ENCODE measurements around the gene PLXNB3. TPM values are rescaled to one million over a fixed set of nuclear protein-coding genes. Genes with fewer than 3 reads are reported as not detected.
"Not testable (repeated sequence)": the region's sequence is repeated elsewhere in the genome, so short reads cannot be mapped to it uniquely, and the experiment has no call there.

Gene PLXNB3
- total RNA-seq, 2 experiments from 2014 or later, result not detected

DNA sequence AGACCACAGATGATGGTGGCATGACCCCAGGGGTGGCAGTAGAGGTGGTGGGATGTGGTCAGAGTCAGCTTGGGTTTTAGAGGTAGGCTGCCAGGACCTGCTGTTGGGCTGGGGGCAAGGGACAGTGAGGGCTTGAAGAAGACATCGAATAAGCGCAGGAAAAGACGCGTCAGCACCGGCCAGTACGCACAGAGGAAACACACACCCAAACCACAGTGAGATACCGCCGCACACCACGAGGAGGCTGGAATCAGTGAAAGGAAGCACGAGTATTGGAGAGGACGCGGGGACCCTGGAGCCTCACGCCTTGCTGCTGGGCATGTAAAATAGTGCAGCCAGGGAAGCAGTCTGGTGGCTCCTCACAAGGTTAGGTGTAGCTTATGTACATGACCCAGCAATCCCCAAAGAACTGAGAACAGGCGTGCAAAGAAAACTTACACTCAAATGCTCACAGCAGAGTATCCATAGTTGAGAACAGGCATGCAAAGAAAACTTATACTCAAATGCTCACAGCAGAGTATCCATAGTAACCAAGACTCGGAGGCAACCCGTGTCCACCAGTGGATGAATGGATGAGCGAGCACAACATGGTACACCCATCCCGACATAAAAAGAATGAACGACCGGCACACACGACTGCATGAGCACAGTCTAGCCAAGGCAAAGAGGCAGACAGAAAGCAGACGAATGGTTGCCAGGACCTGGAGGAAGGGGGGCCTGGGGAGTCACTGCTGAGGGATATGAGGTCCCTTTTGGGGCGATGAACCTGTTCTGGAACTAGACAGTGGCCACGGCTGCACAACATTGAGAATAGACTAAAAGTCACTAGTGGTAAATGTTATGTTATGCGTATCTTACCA lies 53.0 kb downstream of the PLXNB3 start:
- no TSS peak for BruUV-seq (replicated peaks)

DNA sequence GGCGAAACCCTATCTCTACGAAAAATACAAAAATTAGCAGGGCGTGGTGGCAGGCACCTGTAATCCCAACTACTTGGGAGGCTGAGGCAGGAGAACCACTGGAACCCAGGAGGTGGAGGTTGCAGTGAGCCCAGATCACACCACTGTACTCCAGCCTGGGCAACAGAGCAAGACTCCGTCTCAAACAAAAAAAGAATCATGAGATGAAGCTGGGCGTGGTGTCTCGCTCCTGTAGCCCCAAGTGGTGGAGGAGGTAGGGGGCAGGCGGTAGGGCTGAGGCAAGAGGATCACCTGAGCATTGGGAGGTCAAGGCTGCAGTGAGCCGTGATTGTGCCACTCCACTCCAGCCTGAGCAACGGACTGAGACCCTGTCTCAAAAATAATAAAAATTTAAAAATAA lies 54.0 kb downstream of the PLXNB3 start:
- not testable (repeated sequence) for H3K27ac ChIP-seq (ENCODE audit: low read depth, low read length, poor library complexity, severe bottlenecking)

More for the DNA sequence above, 53.0 kb downstream of the PLXNB3 start:
- ChIA-PET CTCF (ENCODE audit: unreplicated experiment) (no interaction called here), POLR2A (interaction anchor here (0.5 kb wide), 1 partner anchor 272 kb away, joined by 6 read pairs; no protein-coding TSS in a partner anchor)
- Histone ChIP-seq H3K9me3 (ENCODE audit: low read length) (no peaks in the 10 kb centered on the region), H3K79me2 (ENCODE audit: insufficient read depth, low read depth, low read length) (no peaks in the 10 kb centered on the region), H3K4me2 (ENCODE audit: low read length) (no peak overlapping the region), H4K20me1 (ENCODE audit: insufficient read depth, low read length) (no peaks in the 10 kb centered on the region), H3K4me1 (ENCODE audit: insufficient read depth, low read length, poor library complexity, severe bottlenecking) (no peaks in the 10 kb centered on the region), H2AFZ (ENCODE audit: low read length) (no peak overlapping the region), H3K4me3 (ENCODE audit: low read depth, low read length, poor library complexity, severe bottlenecking) (no peak overlapping the region), H3K9me2 (ENCODE audit: insufficient read depth, low read length) (no peaks in the 10 kb centered on the region), H3K27ac (ENCODE audit: low read depth, low read length, poor library complexity, severe bottlenecking) (no peak overlapping the region), H3K36me3 (ENCODE audit: insufficient read depth, low read length) (no peaks in the 10 kb centered on the region)
- no peak for DNase-seq (ENCODE audit: low spot score)
- TF ChIP-seq, protein P1, sequence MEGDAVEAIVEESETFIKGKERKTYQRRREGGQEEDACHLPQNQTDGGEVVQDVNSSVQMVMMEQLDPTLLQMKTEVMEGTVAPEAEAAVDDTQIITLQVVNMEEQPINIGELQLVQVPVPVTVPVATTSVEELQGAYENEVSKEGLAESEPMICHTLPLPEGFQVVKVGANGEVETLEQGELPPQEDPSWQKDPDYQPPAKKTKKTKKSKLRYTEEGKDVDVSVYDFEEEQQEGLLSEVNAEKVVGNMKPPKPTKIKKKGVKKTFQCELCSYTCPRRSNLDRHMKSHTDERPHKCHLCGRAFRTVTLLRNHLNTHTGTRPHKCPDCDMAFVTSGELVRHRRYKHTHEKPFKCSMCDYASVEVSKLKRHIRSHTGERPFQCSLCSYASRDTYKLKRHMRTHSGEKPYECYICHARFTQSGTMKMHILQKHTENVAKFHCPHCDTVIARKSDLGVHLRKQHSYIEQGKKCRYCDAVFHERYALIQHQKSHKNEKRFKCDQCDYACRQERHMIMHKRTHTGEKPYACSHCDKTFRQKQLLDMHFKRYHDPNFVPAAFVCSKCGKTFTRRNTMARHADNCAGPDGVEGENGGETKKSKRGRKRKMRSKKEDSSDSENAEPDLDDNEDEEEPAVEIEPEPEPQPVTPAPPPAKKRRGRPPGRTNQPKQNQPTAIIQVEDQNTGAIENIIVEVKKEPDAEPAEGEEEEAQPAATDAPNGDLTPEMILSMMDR (conservative IDR thresholded peaks at IDR 0.05; ENCODE audit: low read length), result no peak
- no peak for TF ChIP-seq EZH2phosphoT487 (IDR thresholded peaks at IDR 0.05; ENCODE audit: borderline replicate concordance, low read depth, low read length)
- intact Hi-C loops (cut with micrococcal nuclease; ENCODE audit: unreplicated experiment), result no loop called here

DNA sequence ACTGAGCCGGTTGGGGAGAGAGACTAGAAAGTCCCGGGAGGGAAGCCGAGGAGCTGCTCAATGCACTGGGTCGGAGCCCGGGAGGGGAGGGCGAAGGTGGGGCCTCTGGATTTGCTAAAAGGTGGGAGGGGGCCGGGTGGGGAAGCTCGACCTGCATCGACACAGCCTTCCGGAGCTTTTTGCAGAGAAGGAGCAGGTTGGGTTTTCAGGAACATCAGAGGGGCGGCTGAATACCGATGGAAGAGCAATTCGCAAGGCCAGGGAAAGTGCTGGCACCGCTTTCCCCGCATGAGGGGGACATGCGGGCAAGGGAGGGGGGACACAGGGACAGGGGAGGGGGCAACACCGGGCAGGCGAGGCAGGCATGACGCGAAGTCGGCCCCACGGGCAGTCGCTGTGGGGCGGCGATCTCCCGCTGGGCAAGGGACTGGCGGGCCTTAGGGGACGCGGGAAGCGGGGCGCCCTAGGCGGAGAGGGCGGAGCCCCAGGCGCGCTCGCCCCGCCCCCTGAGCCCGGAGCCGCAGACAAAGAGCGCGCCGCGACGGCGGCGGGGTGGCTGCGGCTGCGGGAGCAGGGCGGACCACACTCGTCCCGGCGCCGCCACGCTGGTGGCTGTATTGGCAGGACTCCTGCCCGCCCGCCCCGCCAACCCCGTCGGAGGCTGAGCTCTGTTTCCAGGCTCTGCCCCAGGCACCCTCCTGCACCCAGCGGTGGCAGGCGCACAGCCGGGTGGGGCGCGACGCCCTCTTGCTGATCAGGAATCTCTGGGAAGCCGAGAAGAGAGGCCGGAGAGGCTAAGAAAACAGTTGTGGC lies 54.7 kb downstream of the PLXNB3 start:
- Histone ChIP-seq H3K36me3 (ENCODE audit: insufficient read depth, low read length) (no peaks in the 10 kb centered on the region), H3K9me3 (ENCODE audit: low read length) (no peaks in the 10 kb centered on the region), H3K79me2 (ENCODE audit: insufficient read depth, low read depth, low read length) (no peaks in the 10 kb centered on the region), H2AFZ (ENCODE audit: low read length) (no peak overlapping the region), H3K27ac (ENCODE audit: low read depth, low read length, poor library complexity, severe bottlenecking) (no peak overlapping the region), H3K4me2 (ENCODE audit: low read length) (no peak overlapping the region), H3K4me3 (ENCODE audit: low read depth, low read length, poor library complexity, severe bottlenecking) (no peak overlapping the region), H3K4me1 (ENCODE audit: insufficient read depth, low read length, poor library complexity, severe bottlenecking) (no peaks in the 10 kb centered on the region), H4K20me1 (ENCODE audit: insufficient read depth, low read length) (no peaks in the 10 kb centered on the region), H3K9me2 (ENCODE audit: insufficient read depth, low read length) (no peaks in the 10 kb centered on the region)
- TF ChIP-seq, protein P1 (conservative IDR thresholded peaks at IDR 0.05; ENCODE audit: low read length), result no peak
- TF ChIP-seq EZH2phosphoT487 (IDR thresholded peaks at IDR 0.05; ENCODE audit: borderline replicate concordance, low read depth, low read length), result no peak
- BruUV-seq (replicated peaks), result no TSS peak
- intact Hi-C loops (cut with micrococcal nuclease; ENCODE audit: unreplicated experiment), result no loop called here
- ChIA-PET POLR2A (no interaction called here), CTCF (ENCODE audit: unreplicated experiment) (no interaction called here)
- DNase-seq (ENCODE audit: low spot score), result no peak

More for the DNA sequence above, 54.0 kb downstream of the PLXNB3 start:
- CTCF ChIA-PET (ENCODE audit: unreplicated experiment); H3K4me1 ChIP-seq (ENCODE audit: insufficient read depth, low read length, poor library complexity, severe bottlenecking); H3K4me2 ChIP-seq (ENCODE audit: low read length); DNase-seq (ENCODE audit: low spot score); H3K4me3 ChIP-seq (ENCODE audit: low read depth, low read length, poor library complexity, severe bottlenecking); H3K36me3 ChIP-seq (ENCODE audit: insufficient read depth, low read length); intact Hi-C loops (cut with micrococcal nuclease; ENCODE audit: unreplicated experiment); H3K79me2 ChIP-seq (ENCODE audit: insufficient read depth, low read depth, low read length); H2AFZ ChIP-seq (ENCODE audit: low read length); H3K9me3 ChIP-seq (ENCODE audit: low read length); H3K9me2 ChIP-seq (ENCODE audit: insufficient read depth, low read length); POLR2A ChIA-PET; BruUV-seq (replicated peaks); H4K20me1 ChIP-seq (ENCODE audit: insufficient read depth, low read length): not testable (repeated sequence)

All from OCI-LY7 (cell line).